GM21786 (cell line): Measurements from ENCODE around the gene AMD1.
A peak's percentile ranks its signal among the peaks of the same experiment; 100 is the strongest.

ENCODE experiments used
- ATAC-seq: cut with Tn5 transposase; IDR thresholded peaks from one replicate; pipeline ENCODE4 v1.9.1; 2021; ENCODE audit not compliant: unreplicated experiment

Gene AMD1

GRCh38 chr6:110934381-110934898 lies 59.9 kb downstream of the AMD1 start:
- ATAC-seq, result no peak

- no peak for ATAC-seq
These were observed 60.6 kb downstream of the AMD1 start for GRCh38 chr6:110935171-110935570.

GRCh38 chr6:110938171-110938570 lies 63.6 kb downstream of the AMD1 start:
- no peak for ATAC-seq

GRCh38 chr6:110939429-110940200 lies 65.0 kb downstream of the AMD1 start:
- ATAC-seq, result no peak

- ATAC-seq, result peak; percentile 100
These were observed 70.1 kb downstream of the AMD1 start for GRCh38 chr6:110944681-110945151.
